PC-9 (cell line): ENCODE data around the gene SFT2D3.

Experiments used
- EZH2 ChIP-seq: fragments of 200-600 bp; sonication (generic); IDR thresholded peaks from 2 replicates; pipeline ENCODE4 v1.8.0; 2017; ENCODE audit warnings: antibody characterized with exemption, low read depth
- TF ChIP-seq, protein P1 (sequence below): fragments of 200-600 bp; sonication (generic); conservative IDR thresholded peaks from 2 replicates; pipeline ENCODE4 v1.6.1; 2017; ENCODE audit warnings: mixed run types, antibody characterized with exemption, mild to moderate bottlenecking, moderate library complexity

GRCh38 chr2:127697482-127698180 is 3.7 kb upstream of the SFT2D3 start:
- TF ChIP-seq, protein P1, sequence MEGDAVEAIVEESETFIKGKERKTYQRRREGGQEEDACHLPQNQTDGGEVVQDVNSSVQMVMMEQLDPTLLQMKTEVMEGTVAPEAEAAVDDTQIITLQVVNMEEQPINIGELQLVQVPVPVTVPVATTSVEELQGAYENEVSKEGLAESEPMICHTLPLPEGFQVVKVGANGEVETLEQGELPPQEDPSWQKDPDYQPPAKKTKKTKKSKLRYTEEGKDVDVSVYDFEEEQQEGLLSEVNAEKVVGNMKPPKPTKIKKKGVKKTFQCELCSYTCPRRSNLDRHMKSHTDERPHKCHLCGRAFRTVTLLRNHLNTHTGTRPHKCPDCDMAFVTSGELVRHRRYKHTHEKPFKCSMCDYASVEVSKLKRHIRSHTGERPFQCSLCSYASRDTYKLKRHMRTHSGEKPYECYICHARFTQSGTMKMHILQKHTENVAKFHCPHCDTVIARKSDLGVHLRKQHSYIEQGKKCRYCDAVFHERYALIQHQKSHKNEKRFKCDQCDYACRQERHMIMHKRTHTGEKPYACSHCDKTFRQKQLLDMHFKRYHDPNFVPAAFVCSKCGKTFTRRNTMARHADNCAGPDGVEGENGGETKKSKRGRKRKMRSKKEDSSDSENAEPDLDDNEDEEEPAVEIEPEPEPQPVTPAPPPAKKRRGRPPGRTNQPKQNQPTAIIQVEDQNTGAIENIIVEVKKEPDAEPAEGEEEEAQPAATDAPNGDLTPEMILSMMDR: no peak
- no peak for TF ChIP-seq EZH2
